ENCODE data around the gene UBXN10. TPM values are rescaled to one million over a fixed set of nuclear protein-coding genes. Genes with fewer than 3 reads are reported as not detected.

The UBXN10 gene
- 0.98 and 3.5 TPM in 2 replicates for total RNA-seq (2014; rRNA removed; shearing (Covaris generic))

GRCh38 chr1:20185834-20186782, at the start of gene UBXN10, which contains the start of gene PLA2G2C:
Gene UBXN10 (plus strand): TSS chr1:20186096. CDS start chr1:20190562, 4,466 bp downstream.
Gene PLA2G2C (minus strand): TSS chr1:20186518. CDS start chr1:20177363, 9,155 bp downstream.
- DNase-seq (ENCODE audit: low spot score), result peak; percentile 43
- in situ Hi-C loops (cut with HindIII; ENCODE audit: low sequenced_read_pairs), result no loop called here

DNA sequence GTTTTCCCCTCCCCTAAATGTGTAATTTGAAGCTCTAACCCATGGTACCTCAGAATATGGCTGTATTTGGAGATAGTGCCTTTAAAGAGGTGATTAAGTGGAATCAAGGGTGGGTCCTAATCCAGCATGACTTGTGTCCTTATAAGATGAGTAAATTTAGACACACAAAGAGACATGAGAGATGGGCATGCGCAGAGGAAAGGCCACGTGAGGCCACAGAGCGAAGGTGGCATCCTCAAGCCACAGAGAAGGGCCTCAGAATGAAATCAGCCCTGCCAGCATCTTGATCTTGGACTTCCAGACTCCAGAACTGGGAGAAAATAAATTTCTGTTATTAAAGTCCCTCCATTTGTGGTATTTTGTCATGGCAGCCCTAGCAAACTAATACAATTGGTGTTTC, 49.6 kb upstream of the UBXN10 start:
- no peak for DNase-seq (ENCODE audit: low spot score)
- in situ Hi-C loops (cut with HindIII; ENCODE audit: low sequenced_read_pairs), result no loop called here

- in situ Hi-C loops (cut with HindIII; ENCODE audit: low sequenced_read_pairs), result no loop called here
- DNase-seq (ENCODE audit: low spot score), result no peak
Measured at GRCh38 chr1:20137055-20137454, 48.8 kb upstream of the UBXN10 start.

DNA sequence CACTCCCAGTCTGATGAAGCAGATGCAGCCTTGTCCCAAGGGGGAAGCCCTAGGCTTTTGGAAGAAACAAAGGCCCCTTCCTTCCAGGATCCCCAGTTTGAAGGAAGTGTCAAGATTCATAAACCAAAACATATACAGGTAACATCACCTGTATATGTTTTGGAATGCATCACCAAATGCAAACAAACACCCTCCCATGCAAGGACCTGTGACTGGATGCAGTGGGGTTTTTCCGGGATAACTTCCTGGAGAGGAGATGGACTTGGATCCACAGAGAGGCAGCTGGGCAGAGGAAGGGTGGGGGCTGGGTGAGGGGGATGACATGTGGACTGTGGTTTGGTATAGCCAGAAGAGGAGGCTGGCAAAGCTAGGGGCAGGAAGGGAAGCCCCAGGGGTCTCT, 48.3 kb upstream of the UBXN10 start:
- in situ Hi-C loops (cut with HindIII; ENCODE audit: low sequenced_read_pairs), result no loop called here
- DNase-seq (ENCODE audit: low spot score), result no peak

GRCh38 chr1:20138346-20138745, 47.5 kb upstream of the UBXN10 start:
- in situ Hi-C loops (cut with HindIII; ENCODE audit: low sequenced_read_pairs), result no loop called here
- no peak for DNase-seq (ENCODE audit: low spot score)

GRCh38 chr1:20138961-20139550, 46.8 kb upstream of the UBXN10 start, which contains the start of gene PLA2G2F:
Gene PLA2G2F (plus strand): TSS chr1:20139323. CDS start chr1:20139428, 105 bp downstream.
- no peak for DNase-seq (ENCODE audit: low spot score)
- in situ Hi-C loops (cut with HindIII; ENCODE audit: low sequenced_read_pairs), result no loop called here

- in situ Hi-C loops (cut with HindIII; ENCODE audit: low sequenced_read_pairs), result no loop called here
- DNase-seq (ENCODE audit: low spot score), result no peak
Measured at GRCh38 chr1:20139776-20140612, 45.9 kb upstream of the UBXN10 start.

- in situ Hi-C loops (cut with HindIII; ENCODE audit: low sequenced_read_pairs), result no loop called here
- DNase-seq (ENCODE audit: low spot score), result no peak
Measured at GRCh38 chr1:20141001-20141400, 44.9 kb upstream of the UBXN10 start.

- DNase-seq (ENCODE audit: low spot score), result no peak
- in situ Hi-C loops (cut with HindIII; ENCODE audit: low sequenced_read_pairs), result no loop called here
Measured at GRCh38 chr1:20141466-20141865, 44.4 kb upstream of the UBXN10 start.

- no peak for DNase-seq (ENCODE audit: low spot score)
- in situ Hi-C loops (cut with HindIII; ENCODE audit: low sequenced_read_pairs), result no loop called here
Measured at GRCh38 chr1:20142001-20142710, 43.7 kb upstream of the UBXN10 start.

- no peak for DNase-seq (ENCODE audit: low spot score)
- in situ Hi-C loops (cut with HindIII; ENCODE audit: low sequenced_read_pairs), result no loop called here
Measured at GRCh38 chr1:20143318-20143717, 42.6 kb upstream of the UBXN10 start.

- in situ Hi-C loops (cut with HindIII; ENCODE audit: low sequenced_read_pairs), result no loop called here
- no peak for DNase-seq (ENCODE audit: low spot score)
Measured at GRCh38 chr1:20143734-20144565, 41.9 kb upstream of the UBXN10 start.

DNA sequence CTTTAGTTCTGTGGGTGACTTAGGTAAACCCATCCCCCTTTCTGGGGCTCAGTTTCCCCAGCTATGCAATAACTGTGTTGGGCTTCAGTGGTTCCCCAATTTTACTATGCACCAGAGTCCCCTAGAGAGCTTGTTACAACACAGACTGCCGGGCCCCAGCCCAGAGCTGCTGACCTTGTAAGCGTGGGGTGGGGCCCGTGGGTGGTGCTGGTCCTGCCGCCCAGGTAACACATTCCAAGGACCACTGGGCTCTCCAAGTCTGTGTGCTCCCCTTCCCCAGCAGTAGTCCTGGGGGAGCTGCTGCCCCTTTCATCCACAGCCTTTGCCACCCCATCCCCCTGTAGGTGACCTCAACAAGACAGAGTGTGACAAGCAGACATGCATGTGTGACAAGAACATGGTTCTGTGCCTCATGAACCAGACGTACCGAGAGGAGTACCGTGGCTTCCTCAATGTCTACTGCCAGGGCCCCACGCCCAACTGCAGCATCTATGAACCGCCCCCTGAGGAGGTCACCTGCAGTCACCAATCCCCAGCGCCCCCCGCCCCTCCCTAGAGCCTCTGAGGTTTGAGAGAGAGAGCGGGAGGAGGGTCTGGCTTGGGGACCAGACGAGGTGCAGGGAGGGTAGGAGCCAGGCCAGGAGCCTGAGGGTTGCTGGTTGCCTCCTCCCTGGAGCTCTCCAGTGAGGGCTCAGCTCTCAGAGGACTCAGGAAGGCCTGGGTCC, 37.9 kb upstream of the UBXN10 start:
- DNase-seq (ENCODE audit: low spot score), result no peak
- in situ Hi-C loops (cut with HindIII; ENCODE audit: low sequenced_read_pairs), result no loop called here

DNA sequence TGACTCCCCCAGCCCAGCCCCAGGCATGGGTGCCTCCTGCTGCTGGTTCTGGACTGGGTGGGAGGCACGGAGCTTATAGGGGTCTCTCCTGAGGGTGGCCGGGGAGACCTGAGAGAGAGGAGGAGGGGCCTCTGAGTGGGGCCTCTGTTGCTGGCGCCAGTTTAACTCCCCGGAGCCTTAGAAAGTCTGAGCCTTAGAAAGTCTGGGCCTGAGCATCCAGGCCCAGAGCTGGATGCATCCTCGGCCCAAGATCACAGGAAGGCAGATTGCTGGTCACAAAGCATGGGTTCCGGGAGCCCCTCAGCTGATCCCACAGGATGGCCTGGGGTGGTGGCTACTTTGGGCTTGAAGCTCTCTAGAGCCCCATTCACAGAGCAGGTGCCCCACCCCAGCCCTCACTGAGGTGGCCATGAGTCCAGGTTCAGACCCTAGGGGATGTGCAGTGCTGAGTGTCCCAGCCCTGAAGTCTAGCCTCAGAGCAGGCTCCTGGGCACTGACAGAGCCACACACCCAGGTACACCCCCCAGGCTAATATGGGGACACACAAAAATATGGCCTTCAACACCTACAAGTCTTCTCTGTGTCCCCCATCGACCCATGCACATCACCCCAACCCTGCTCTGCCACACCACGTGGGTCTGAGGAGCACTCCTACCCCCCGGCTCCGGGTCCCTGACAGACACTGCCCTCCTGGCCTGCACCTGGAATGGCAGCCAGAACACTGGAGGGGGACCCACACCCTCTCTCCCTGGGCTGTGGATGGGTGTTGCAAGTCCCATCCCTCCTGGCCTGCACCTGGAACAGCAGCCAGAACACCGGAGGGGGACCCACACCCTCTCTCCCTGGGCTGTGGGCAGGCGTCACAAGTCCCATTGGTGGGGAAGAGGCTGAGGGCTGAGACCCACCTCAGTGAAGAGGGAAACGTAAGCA, 37.1 kb upstream of the UBXN10 start:
- DNase-seq (ENCODE audit: low spot score), result no peak
- in situ Hi-C loops (cut with HindIII; ENCODE audit: low sequenced_read_pairs), result no loop called here

DNA sequence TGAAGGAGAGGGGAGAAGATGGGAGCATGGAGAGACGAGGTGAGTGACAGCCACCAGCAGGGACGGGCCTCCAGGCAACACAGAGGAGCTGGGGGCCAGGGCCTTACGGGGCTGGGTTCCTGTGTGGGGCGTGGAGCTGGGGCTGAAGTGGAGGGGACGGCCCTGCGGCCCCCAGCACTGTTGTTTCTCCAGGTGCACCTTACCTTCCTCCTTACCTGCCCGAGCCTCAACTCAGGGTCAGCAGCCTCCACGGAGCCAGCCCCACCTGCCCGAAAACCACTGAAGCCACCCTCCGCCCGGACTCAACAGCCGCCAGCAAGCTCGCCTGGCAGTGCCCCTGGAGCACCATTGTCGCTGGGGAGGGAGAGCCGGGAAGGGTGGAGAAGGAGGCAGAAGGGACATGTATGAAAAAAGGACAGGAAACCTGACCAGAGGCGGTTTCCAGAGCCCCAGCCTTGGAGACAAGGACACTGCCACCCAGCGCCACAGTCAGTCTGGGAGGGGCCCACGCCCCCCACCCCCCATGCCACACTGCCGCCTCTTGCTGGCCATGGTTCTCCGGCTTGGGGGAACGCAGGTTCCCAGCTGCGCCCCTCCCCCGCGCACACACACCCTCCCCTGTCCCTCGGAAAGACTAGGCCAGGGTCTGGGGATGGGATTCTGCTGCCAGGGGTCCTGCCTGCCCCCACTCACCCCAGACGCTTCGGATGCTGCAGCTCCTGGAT, 36.1 kb upstream of the UBXN10 start:
- no peak for DNase-seq (ENCODE audit: low spot score)
- in situ Hi-C loops (cut with HindIII; ENCODE audit: low sequenced_read_pairs), result no loop called here

GRCh38 chr1:20150326-20150705, 35.6 kb upstream of the UBXN10 start:
- in situ Hi-C loops (cut with HindIII; ENCODE audit: low sequenced_read_pairs), result no loop called here
- DNase-seq (ENCODE audit: low spot score), result no peak

Measured in G401 (cell line).